Left cardiac atrium (tissue), 4 donors: ENCODE results near the gene ENTPD3. TPM values are rescaled to one million over a fixed set of nuclear protein-coding genes. Genes with fewer than 3 reads are reported as not detected.
"Not testable (repeated sequence)": the region's sequence is repeated elsewhere in the genome, so short reads cannot be mapped to it uniquely, and the experiment has no call there.

ENCODE experiments used
- ATAC-seq, 2 donors: fragments of 200-7000 bp; cut with Tn5 transposase; one replicate each; pipeline ENCODE4 v1.9.1; 2020; ENCODE audit warnings: mild to moderate bottlenecking in 2 of 2, moderate library complexity in 2 of 2
- DNase-seq: peaks from one replicate; pipeline ENCODE4 v3.0.0-alpha.2; 2020
- intact Hi-C, 2 donors: fragments of 100-400 bp; cut with DNase I; formaldehyde crosslinking; loops; one replicate each; pipeline versions ENCODE4 v1.14.1 to v1.15.1; 2022 to 2023
- total RNA-seq, 2 donors: library from RNA; stranded (reverse); fragmentation: NEBNext Ultra II Directional; extraction: Animal tissue kit (Norgen Biotek cat#: 25700); gene quantifications; one replicate each; pipeline ENCODE4 v1.2.1, GENCODE V29; 2021
- donor health status: DM: no; HTN: yes; CAD: no.
- donor health status: DM: no; HTN: yes; CAD: no; lungs with severe emphysema.
- donor health status: DM: yes; HTN: yes; CAD: no.
- donor health status: Dilated cardiomyopathy.

ENTPD3 gene
- total RNA-seq, 2 donors from 2014 or later, result 0.10 to 0.29 TPM

GRCh38 chr3:40456279-40456939, 69.4 kb downstream of the ENTPD3 start:
- intact Hi-C loops, result loop anchor here in 1 of 2 donors (5.0 to 10.0 kb wide), 3 partner anchors 66 to 262 kb away; partner anchors contain the start of gene ZNF621
- ATAC-seq (no peak), DNase-seq (no peak)

GRCh38 chr3:40456940-40457823, 70.2 kb downstream of the ENTPD3 start, which contains the start of gene RPL14:
TSS of gene RPL14 (plus strand) at chr3:40457339. CDS start at chr3:40457472, 133 bp downstream.
- DNase-seq, result peak; percentile 97
- peak; percentile 89 to 92 for ATAC-seq
- intact Hi-C loops, result loop anchor here in 1 of 2 donors (5.0 to 10.0 kb wide), 3 partner anchors 65 to 262 kb away; partner anchors contain the start of gene ZNF621

DNA sequence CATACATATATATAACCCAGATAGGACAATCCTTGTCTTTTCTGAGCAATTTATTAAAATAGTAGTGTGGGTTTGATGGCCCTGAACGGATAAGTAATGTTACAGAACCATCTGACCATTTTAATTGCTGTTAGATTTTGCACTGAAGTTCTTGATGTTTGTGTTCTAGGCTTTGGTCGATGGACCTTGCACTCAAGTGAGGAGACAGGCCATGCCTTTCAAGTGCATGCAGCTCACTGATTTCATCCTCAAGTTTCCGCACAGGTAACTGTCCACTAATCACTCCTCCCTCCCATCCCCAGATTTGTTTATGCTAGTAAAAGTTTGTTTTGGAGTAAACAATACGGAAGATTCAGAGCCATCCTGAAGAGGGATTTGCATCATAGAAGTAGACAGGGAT, 71.5 kb downstream of the ENTPD3 start:
- ATAC-seq (no peak), DNase-seq (no peak)
- intact Hi-C loops, result loop anchor here in 1 of 2 donors (5.0 to 10.0 kb wide), 3 partner anchors 64 to 264 kb away; partner anchors contain the start of gene ZNF621

DNA sequence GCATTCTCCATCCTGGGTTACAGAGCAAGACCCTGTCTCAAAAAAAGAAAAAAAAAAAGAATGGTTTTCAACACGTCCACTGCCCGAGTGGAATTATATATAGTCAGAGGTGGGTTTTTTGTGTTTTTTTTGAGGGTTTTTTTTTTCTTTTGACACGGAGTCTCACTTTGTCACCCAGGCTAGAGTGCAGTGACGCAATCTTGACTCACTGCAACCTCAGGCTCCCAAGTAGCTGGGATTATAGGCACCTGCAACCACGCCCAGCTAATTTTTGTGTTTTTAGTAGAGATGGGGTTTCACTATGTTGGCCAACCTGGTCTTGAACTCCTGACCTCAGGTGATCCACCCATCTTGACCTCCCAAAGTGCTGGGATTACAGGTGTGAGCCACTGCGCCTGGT, 73.5 kb downstream of the ENTPD3 start:
- ATAC-seq, intact Hi-C loops, DNase-seq: not testable (repeated sequence)

DNA sequence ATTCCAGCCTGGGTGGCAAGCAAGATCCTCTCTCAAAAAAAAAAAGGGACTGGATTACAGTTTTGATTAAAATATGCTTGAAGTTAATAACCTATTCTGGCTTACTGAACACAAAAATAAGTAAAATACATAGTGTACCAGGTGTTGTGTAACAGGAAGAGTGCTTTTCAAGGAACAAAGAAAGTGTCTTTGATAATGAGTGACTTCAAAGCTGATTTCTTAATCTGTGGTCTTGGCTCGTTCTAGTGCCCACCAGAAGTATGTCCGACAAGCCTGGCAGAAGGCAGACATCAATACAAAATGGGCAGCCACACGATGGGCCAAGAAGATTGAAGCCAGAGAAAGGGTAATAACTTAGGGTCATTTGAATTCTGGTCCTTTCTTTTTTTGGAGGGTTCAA, 74.2 kb downstream of the ENTPD3 start:
- intact Hi-C loops, result no loop called here
- ATAC-seq (no peak), DNase-seq (no peak)

- intact Hi-C loops, DNase-seq, ATAC-seq: not testable (repeated sequence)
Observed at GRCh38 chr3:40462838-40463237, 75.9 kb downstream of the ENTPD3 start.

DNA sequence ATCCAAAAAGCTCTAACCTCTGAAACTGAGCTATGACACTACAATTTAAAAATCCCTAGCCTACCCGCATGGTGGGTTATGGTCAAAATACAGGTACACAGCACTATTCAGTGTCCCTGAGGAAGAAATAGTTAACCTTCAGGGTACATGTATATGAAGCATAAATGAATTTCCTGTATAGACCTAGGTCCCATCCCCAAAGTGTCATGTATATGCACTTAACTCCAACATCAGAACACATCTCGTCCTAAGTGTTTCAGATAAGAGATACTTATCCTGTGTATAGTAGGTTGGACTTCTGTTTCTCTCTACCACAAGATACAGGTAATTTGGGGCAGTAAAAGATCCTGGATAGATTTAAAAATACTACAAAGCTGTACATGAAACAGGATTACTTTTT, 76.6 kb downstream of the ENTPD3 start:
- ATAC-seq, result no peak
- DNase-seq, result no peak
- intact Hi-C loops, result no loop called here

DNA sequence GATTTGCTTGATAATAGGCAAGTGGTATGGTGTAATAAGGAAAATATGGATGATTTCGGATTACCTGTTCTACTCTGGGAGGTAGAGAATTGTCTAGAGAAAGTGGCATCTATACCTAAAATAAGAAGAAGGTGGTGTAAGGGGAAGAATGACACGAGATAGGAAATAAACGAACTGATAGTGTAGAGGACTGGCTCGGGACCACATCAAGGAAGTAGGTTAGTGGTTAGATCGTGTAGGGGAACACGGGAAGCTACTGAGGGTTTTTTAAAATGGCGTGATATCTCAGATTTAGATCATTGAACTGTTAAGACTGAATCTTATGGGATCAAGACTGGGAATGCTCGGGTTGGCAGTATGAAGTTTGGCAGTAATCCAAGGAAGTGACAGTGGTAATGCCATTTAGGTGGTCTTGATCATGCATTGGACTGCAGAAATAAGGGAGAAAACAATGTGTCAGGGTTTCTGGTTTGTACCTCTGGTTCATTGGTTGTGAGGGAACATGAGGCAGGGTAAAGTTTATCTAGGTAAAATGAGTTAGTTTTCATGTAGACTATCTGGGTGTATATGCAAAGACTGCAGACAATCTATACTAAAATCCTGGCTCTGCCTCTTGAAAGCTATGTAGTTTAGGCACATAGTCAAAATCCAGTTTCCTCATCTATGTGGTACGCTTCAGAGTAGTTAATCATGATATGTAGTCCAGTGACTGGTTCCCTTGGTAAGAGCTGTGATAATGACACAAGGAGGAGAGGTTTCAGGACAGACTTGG, 77.5 kb downstream of the ENTPD3 start:
- ATAC-seq (no peak), DNase-seq (no peak)
- intact Hi-C loops, result no loop called here

DNA sequence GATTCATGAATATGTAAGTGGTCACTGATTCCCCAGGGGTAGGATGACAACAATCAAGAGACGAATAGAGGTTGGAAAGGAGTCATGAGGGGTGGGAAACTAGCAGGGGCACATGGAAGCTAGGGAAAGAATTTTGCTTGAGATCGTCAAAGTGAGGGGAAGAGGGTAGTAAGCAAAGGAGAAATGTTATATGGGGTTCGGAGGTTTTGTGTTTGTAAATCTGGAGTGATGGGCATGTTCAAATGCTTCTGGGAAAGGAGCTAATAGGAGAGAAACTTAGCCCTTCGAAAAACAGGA, 78.1 kb downstream of the ENTPD3 start:
- no peak for ATAC-seq
- no peak for DNase-seq
- intact Hi-C loops, result no loop called here

DNA sequence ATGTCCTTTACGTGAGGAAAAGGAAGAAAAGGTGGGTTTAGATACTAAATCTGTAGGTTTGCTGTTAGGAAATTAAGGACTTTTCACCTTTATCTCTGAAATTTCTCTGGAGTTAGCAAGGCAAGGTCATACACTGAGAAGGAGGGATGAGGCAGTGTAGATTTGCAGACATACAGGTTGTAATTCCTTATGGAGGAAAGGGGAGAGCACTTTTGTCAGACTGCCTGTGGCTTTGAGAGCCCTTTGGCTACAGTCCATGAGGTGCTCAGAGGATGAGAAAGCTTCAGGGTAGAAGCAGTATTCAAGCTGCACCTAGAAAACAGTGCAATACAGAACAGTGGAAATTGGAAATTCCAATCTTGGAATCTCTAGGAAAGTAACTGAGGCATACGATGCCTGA, 78.5 kb downstream of the ENTPD3 start:
- intact Hi-C loops, result no loop called here
- DNase-seq, result no peak
- no peak for ATAC-seq

DNA sequence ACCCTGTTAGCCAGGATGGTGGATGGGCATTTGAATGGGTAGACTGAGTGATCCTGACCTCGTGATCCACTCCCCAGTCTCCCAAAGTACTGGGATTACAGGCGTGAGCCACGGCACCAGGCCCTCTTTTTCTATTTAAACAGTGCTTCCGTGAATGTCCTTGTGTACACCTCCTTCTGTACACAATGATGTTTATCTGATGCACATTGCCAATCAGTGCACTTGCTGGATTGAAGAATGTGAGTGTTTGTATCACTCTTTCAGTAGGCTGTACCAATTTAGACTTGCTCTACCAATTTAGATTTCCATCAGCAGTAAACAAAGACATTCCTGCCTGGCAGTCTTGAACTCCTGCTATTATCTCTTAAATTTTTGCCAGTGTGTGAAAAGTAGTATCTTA, 81.0 kb downstream of the ENTPD3 start:
- intact Hi-C loops, result no loop called here
- DNase-seq (no peak), ATAC-seq (no peak)

DNA sequence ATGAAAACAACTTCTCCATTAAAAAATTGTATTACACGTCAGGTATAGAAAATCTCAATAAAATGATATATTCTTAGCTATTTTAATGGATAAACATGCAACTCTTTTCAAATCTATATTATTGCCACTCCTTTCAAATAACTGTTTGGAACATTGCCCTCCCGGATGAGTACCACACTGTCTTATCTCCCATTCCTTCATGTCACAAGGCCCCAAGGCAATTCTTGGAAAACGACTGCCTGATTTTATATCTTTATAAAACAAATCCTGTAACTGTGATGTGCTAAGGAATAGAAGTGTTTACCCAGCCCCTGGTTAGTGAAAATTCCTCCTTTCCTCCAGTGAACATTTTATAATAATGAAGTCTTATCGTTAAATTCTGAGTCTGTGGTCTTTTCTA, 83.7 kb downstream of the ENTPD3 start:
- no peak for ATAC-seq
- no peak for DNase-seq
- intact Hi-C loops, result no loop called here

- ATAC-seq (peak; percentile 95 to 96), DNase-seq (peak; percentile 79)
- intact Hi-C loops, result no loop called here
Observed at GRCh38 chr3:40476478-40477470, 89.8 kb downstream of the ENTPD3 start, which contains the start of gene ZNF619. TSS of gene ZNF619 (plus strand) at chr3:40477122. CDS start at chr3:40477980, 858 bp downstream.

DNA sequence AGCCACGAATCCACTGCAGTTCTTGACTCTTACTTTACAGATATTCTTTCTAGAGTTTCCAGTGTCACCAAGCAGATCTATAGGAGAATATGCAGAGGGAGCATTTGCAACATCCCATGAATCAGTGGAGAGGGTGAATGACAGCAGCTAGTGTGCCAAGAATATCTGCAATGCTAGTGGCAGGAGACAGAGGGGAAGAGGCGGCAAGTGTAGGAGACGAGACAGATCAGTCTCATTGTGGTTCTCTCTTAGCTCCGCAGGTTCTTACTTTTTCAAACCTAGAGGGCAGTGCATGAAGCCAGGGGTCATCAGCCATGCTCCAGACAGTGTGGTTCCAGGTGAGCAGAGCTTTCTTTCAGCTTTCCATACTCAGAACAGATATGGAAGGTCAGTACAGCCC, 90.7 kb downstream of the ENTPD3 start:
- intact Hi-C loops, result no loop called here
- no peak for DNase-seq
- peak; percentile 19 to 62 for ATAC-seq
